ENCODE measurements around the gene CXCL9.
"Not testable (repeated sequence)": the region's sequence is repeated elsewhere in the genome, so short reads cannot be mapped to it uniquely, and the experiment has no call there.

The CXCL9 gene

GRCh38 chr4:76012388-76012801, 5.1 kb upstream of the CXCL9 start:
- no peak for DNase-seq (ENCODE audit: low read depth in 2 of 2)

- no peak for DNase-seq (ENCODE audit: low read depth in 2 of 2)
Observed at GRCh38 chr4:76011700-76012387, 4.5 kb upstream of the CXCL9 start.

DNA sequence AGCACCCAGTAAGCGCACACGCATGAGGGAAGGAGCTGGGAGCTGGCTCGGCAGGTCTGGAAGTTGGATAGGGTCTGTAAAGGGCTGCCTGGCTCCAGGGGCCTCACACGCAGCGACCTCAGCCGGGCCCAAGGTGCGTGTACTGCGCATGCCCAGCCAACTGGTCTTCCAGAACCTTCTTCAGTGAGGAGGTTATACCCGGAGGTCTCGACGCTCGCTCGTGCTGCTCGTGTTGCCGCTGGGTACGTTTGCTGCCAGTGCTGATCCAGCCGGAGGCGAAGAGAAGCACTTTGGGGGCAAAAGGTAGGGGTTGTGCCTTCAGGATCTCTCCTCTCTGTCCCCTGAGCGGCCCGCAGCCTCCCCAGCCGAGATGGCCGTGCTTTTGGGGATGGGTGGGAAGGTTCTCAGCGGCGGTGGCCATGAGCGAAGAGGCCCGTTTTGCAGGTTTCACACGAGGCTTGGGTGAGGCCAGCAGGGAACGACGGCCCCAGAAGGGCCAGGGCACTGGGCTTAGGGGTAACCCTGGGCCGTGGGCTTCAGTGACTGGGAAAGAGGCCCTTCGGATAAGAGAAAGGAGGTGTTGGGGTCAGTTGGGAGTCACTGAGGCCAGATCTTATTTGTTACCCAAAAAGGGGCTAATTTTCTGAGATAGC, 3.8 kb upstream of the CXCL9 start:
- DNase-seq (ENCODE audit: low read depth in 2 of 2), result no peak

GRCh38 chr4:76010576-76010975, 3.3 kb upstream of the CXCL9 start:
- no peak for DNase-seq (ENCODE audit: low read depth in 2 of 2)

GRCh38 chr4:76009311-76009710, 2.0 kb upstream of the CXCL9 start:
- DNase-seq (ENCODE audit: low read depth in 2 of 2), result no peak

DNA sequence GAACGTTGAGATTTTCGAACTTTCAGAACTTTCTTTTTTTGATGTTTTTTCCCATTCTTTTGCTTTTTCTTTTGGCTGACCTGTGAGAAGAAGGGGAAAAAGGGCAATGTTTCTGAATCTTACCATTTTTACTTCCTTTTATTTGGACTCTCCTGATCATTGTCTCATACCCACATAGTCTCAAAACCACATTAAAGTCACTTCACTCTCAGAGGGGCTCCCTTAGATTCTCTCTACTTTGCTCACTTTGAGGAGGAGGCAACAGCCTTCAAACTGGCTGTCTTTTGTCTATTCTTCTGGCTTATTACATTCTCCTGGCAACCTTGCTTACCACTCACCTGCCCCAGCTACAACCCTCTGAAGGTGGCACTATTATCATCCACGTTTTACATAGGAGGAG, 3.7 kb downstream of the CXCL9 start:
- no peak for DNase-seq (ENCODE audit: low read depth in 2 of 2)

GRCh38 chr4:76003035-76003434, 4.3 kb downstream of the CXCL9 start:
- DNase-seq (ENCODE audit: low read depth in 2 of 2), result no peak

DNA sequence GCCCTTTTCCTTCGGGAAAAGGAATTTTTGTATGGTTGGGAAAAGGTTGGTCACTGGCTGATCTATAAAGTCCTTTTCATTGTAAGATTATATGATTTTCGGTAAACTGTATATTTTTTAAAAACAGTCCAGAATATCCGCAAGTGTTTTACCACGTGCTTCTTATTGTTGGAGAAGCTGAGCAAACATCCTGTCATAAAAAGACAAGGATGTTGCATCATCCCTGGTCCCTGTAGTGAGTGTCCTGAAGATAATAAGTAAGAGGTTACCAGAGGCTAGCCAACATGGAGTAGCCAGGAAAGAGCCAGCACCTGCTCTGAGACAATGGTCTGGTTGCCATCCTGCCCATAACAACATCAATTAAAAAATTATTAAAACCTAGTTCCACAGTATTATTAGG, 5.1 kb downstream of the CXCL9 start:
- DNase-seq (ENCODE audit: low read depth in 2 of 2), result no peak

GRCh38 chr4:76001700-76002099, 5.6 kb downstream of the CXCL9 start:
- no peak for DNase-seq (ENCODE audit: low read depth in 2 of 2)

GRCh38 chr4:76000279-76000678, 7.0 kb downstream of the CXCL9 start:
- DNase-seq (ENCODE audit: low read depth in 2 of 2), result no peak

- not testable (repeated sequence) for DNase-seq (ENCODE audit: low read depth in 2 of 2)
Observed at GRCh38 chr4:75998525-75999147, 8.7 kb downstream of the CXCL9 start.

- DNase-seq (ENCODE audit: low read depth in 2 of 2), result no peak
Observed at GRCh38 chr4:75997946-75998345, 9.4 kb downstream of the CXCL9 start.

- DNase-seq (ENCODE audit: low read depth in 2 of 2), result no peak
Observed at GRCh38 chr4:75997081-75997480, 10.2 kb downstream of the CXCL9 start.

DNA sequence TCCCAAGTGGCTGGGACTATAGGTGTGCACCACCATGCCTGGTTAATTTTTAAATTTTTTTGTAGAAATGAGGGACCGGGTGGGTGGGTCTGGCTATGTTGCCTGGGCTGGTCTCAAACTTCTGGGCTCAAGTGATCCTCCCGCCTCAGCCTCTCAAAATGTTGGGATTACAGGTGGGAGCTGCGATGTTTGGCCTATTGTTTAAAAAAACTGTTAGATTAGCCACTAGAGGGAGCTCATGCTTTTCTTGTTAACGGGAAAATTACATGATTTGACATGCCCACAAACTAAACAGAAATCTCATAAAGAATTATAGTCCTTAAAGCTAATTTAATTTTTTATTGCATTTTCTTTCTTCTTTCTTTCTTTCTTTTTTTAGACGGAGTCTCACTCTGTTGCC, 11.6 kb downstream of the CXCL9 start:
- DNase-seq (ENCODE audit: low read depth in 2 of 2), result no peak

DNA sequence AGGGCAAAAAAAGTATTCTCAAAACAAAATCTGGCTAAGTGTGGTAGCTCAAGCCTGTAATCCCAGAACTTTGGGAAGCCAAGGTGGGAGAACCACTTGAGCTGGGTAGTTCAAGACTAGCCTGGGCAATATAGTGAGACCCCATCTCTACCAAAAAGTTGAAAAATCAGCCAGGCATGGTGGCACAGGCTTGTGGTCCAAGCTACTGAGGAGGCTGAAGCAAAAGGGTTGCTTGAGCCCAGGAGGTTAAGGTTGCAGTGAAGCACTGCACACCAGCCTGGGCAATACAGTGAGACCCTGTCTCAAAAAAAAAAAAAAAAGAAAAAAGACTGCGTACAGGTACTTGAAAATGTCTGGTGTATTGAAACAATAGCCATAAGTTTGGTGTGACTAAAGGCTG, 14.8 kb downstream of the CXCL9 start:
- no peak for DNase-seq (ENCODE audit: low read depth in 2 of 2)

GRCh38 chr4:75989846-75990528, 17.3 kb downstream of the CXCL9 start:
- DNase-seq (ENCODE audit: low read depth in 2 of 2), result no peak

DNA sequence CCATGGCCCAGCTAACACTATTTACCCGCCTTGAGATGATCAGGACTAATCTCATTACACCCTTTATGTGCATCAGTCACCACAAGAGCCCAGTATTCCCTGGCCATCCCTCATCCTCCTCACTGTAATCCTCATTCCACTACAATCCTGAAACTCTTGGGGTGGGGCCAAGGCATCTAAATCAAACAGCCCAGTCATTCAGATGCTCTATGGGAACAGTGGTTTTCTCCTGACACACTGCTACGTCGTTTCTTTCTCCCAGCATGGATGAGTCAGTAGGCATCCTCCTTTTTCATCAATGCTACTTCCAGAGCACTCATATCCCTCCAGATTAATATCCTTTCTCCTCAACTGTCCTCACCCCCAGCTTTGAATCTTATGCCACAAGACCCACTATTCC, 22.2 kb downstream of the CXCL9 start:
- DNase-seq (ENCODE audit: low read depth in 2 of 2), result no peak

DNA sequence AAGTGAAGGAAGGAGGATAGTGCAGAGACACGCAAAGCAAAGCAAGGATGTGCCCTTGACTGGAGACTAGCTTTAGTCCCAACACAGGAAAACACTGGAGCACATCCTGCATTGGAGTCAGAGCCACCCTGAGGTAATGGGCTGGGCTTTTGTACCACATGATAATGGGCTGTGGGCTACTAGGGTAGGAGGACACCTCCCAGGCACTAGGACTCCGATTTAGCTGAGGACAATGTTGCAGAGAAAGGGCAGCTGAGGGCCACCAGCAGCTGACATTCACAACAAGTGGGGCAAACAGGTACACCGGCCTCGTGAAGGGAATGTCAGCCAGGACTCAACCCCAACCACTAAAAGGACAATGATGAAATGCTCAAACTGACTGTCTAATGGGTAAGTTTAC, 26.7 kb downstream of the CXCL9 start:
- no peak for DNase-seq (ENCODE audit: low read depth in 2 of 2)

DNA sequence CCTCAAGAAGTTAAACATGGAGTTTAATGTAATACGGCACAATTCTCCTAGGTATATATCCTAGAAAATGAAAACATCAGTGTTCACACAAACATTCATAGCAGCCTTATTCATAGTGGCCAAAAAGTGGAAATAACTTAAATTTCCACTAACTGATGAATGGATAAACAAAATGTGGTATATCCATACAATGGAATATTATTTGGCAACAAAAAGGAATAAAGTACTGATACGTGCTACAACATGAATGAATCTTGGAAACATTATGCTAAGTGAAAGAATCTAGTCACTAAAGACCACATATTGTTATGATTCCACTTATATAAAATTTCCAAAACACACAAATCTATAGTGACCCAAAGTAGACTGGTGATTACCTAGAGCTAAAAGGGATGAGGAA, 31.1 kb downstream of the CXCL9 start:
- DNase-seq (ENCODE audit: low read depth in 2 of 2), result no peak

DNA sequence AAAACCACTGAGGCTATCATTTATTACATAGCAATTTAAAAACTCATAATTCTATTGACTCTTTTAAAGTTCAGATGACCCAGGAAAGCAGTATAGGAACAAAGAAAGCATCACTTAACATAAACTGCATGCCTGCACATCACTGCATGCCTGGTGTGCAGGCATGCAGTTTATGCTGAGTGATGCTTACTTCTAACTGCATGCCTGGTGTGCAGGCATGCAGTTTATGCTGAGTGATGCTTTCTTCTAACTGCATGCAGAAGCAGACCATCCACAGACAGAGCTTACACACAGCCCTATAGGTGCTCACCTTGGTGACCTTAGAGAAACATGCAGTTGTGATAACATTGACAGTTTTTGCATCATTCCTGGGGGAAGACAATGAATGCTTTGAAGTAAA, 33.5 kb downstream of the CXCL9 start:
- no peak for DNase-seq (ENCODE audit: low read depth in 2 of 2)

DNA sequence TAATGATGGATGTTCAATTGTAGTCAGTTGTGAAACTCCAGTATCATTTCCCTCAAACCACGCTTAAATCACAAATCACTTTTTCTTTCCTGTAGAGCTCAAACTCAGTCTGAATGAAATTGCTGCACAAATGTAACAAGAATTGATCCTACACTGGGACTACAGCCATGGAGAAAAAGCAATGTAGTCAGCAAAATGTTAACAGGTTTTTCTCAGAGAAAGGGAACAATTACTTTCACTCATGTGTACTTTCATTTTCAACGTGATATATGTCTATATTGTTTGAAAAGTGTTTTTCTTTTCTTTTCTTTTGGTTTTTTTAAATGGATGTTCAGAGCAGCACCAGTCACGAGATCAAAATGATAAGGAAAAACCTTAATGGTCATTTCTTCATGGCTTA, 39.2 kb downstream of the CXCL9 start:
- no peak for DNase-seq (ENCODE audit: low read depth in 2 of 2)

GRCh38 chr4:75963558-75963957, 43.8 kb downstream of the CXCL9 start:
- DNase-seq (ENCODE audit: low read depth in 2 of 2), result no peak

DNA sequence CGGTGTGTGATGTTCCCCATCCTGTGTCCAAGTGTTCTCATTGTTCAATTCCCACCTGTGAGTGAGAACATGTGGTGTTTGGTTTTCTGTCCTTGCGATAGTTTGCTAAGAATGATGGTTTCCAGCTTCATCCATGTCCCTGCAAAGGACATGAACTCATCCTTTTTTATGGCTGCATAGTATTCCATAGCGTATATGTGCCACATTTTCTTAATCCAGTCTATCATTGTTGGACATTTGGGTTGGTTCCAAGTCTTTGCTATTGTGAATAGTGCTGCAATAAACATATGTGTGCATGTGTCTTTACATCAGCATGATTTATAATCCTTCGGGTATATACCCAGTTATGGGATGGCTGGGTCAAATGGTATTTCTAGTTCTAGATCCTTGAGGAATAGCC, 45.2 kb downstream of the CXCL9 start:
- not testable (repeated sequence) for DNase-seq (ENCODE audit: low read depth in 2 of 2)

Measured in stimulated activated CD4-positive, alpha-beta T cell treated with anti-CD3 and anti-CD28 coated beads, Interleukin-1b, Interleukin-23, amount 100 ng/mL, for 1 hour (primary cell).